VCaP (cell line): ENCODE results near the gene NTNG1.
A peak's percentile ranks its signal among the peaks of the same experiment; 100 is the strongest.

Experiments used
- H3K27ac ChIP-seq: fragments of 450-650 bp; 2 replicates; pipeline ENCODE4 v1.5.1; 2017
- TF ChIP-seq, protein P1 (sequence below): fragments of 450-650 bp; conservative IDR thresholded peaks from 2 replicates; pipeline ENCODE4 v1.5.1; 2017; ENCODE audit warnings: mild to moderate bottlenecking, moderate library complexity

Gene NTNG1

DNA sequence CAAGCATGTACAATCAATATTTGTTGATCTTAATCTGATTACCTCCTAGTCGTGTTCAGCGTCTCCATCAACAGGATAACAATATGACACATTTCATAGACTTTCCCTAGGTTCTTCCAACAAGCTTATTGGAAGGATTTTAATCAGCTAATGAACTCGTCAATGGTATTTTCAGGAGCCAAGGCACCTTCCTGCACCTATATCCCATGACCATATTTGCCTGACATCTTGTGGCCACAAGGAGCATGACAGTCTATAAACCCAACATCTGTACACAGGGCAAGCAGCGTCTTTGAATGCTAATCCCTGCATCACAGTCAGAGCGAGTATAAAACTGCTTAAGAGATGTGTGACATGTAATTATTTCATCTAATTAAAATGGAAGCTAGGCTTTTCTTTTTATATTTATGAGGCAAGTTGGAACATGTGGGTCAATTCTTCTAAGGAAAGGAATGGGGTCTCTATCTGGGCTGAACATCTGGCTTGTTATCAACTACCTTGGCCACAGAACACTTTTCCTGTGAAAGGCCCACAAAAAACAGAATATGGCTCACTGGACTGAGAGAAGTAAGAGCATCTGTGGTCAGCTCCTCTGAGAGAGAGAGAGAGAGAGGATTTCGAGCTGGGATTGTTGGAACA is 388.8 kb downstream of the NTNG1 start:
- TF ChIP-seq, protein P1, sequence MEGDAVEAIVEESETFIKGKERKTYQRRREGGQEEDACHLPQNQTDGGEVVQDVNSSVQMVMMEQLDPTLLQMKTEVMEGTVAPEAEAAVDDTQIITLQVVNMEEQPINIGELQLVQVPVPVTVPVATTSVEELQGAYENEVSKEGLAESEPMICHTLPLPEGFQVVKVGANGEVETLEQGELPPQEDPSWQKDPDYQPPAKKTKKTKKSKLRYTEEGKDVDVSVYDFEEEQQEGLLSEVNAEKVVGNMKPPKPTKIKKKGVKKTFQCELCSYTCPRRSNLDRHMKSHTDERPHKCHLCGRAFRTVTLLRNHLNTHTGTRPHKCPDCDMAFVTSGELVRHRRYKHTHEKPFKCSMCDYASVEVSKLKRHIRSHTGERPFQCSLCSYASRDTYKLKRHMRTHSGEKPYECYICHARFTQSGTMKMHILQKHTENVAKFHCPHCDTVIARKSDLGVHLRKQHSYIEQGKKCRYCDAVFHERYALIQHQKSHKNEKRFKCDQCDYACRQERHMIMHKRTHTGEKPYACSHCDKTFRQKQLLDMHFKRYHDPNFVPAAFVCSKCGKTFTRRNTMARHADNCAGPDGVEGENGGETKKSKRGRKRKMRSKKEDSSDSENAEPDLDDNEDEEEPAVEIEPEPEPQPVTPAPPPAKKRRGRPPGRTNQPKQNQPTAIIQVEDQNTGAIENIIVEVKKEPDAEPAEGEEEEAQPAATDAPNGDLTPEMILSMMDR: peak; percentile 87
- H3K27ac ChIP-seq: peak overlapping the region; percentile 69

DNA sequence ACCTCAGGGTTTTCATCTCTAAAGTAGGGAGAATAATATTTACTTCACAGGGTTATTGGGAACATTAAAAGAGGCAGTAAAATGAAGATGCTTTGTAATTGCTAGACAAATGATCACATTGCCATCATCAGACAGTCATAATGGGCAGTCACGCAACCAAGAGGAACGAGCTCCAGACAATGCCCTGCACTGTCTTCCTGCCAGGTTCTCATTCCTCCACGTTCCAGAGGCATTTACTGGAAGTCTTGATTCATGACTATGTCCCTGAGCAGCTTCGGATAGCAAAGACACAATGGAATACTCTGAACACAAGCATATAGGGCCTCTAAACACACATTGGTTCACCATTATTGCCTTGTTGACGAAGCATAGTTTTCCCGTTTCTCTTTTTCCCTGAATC is 389.7 kb downstream of the NTNG1 start:
- H3K27ac ChIP-seq: peak overlapping the region; percentile 69
- TF ChIP-seq, protein P1: no peak

DNA sequence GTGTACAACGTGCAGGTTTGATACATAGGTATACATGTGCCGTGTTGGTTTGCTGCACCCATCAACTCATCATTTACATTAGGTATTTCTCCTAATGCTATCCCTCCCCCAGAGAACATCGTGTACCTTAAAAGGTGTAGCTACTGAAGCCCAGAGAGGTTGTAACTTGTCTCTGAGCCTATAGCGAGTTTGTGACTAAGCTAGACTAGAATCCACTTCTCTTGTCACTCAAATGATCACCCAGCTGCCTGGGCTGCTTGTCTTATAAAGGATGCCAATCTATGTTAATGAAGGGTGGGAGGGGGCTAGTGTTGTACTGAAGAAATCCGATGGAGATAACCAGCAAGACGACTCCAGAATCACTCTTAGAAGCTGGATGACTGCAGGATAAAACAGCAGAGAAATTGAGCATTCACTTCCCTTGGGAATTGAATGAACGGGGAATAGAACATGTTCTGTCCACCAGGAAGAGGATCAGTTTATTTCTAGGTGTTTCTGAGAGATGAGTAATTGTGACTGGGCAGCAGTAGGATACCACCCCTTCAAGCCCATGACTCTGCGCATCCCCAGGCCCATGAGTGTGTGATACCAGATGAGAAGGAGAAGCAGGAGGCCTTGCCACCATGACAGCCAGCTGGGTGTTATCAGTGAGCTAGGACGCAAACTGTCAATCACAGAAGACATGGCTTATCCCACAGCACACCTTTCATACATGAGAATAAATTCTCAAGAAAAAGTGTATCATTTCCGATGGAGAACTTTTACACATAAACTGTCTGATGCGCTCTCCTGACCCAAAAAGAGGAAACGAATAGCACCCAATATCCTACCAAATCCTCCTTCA is 390.4 kb downstream of the NTNG1 start:
- TF ChIP-seq, protein P1: no peak
- peak overlapping the region; percentile 69 for H3K27ac ChIP-seq

DNA sequence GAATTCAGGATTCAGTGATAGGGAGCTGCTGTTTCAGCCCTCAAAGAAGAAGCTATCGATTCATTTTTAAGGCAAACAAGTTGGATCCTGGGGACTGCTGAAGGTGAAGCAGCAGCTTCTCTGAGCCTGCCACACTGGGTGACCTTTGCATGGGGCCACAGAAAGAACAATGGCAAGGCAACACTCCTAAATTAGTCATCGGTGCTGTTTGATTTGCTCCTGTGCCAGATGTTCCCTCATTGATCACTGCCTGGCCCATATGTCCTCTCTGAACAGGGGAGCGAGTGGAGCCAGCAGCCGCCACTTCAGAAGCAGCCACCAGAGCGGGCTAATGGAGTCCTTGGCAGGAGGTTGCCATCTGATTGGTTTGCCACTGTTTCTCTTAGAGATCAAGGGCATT is 391.5 kb downstream of the NTNG1 start:
- TF ChIP-seq, protein P1: no peak
- peak overlapping the region; percentile 69; the same call in 1 of the 2 replicates for H3K27ac ChIP-seq
